SJSA1 (cell line): ENCODE results near the gene ANKFN1. TPM values are rescaled to one million over a fixed set of nuclear protein-coding genes. Genes with fewer than 3 reads are reported as not detected.
A peak's percentile ranks its signal among the peaks of the same experiment; 100 is the strongest.
"Not testable (repeated sequence)": the region's sequence is repeated elsewhere in the genome, so short reads cannot be mapped to it uniquely, and the experiment has no call there.

Experiments
- DNase-seq, 2 experiments: peaks; one replicate each; pipeline ENCODE4 v3.0.0-alpha.2; 2015 to 2020; ENCODE audit warnings: low spot score in 2 of 2, low read depth in 1 of 2
- H3K27ac ChIP-seq: fragments of 250-450 bp; sonication (Bioruptor Pico); 2 replicates; pipeline ENCODE4 v1.5.1; 2020; ENCODE audit warnings: mild to moderate bottlenecking, moderate library complexity
- H3K27me3 ChIP-seq: fragments of 250-450 bp; sonication (Bioruptor Pico); replicated peaks from 2 replicates; pipeline ENCODE4 v1.5.1; 2020; ENCODE audit warnings: mild to moderate bottlenecking, moderate library complexity
- H3K36me3 ChIP-seq: fragments of 250-450 bp; sonication (Bioruptor Pico); 2 replicates; pipeline ENCODE4 v1.5.1; 2020; ENCODE audit warnings: mild to moderate bottlenecking
- H3K4me1 ChIP-seq: fragments of 250-450 bp; sonication (Bioruptor Pico); replicated peaks from 2 replicates; pipeline ENCODE4 v1.6.1; 2021; ENCODE audit warnings: mild to moderate bottlenecking
- H3K4me3 ChIP-seq: fragments of 250-450 bp; sonication (Bioruptor Pico); 2 replicates; pipeline ENCODE4 v1.5.1; 2020; ENCODE audit warnings: mild to moderate bottlenecking
- H3K9me3 ChIP-seq: fragments of 250-450 bp; sonication (Bioruptor Pico); replicated peaks from 2 replicates; pipeline ENCODE4 v1.5.1; 2020; ENCODE audit warnings: mild to moderate bottlenecking
- total RNA-seq: library from RNA; depleted of rRNA; stranded (reverse); fragments of >200 nt; shearing (Covaris generic); gene quantifications from 2 replicates; pipeline ENCODE4 v1.2.3, GENCODE V29; 2014

ANKFN1 gene
- total RNA-seq, 1 experiment from 2014 or later = 0.32 TPM

- Histone ChIP-seq H3K27ac (no peak overlapping the region), H3K27me3 (no peaks in the 10 kb centered on the region)
- DNase-seq = no peak
Measured at GRCh38 chr17:56231252-56231651, 78.0 kb downstream of the ANKFN1 start.

GRCh38 chr17:56231693-56232092 is 78.4 kb downstream of the ANKFN1 start:
- no peak overlapping the region for H3K27ac ChIP-seq
- peaks cover 3% of the 10 kb centered on the region; the same call in 1 of the 2 replicates for H3K9me3 ChIP-seq
- H3K4me1 ChIP-seq = peaks cover 16% of the 10 kb centered on the region
- no peak overlapping the region for H3K4me3 ChIP-seq
- no peak for DNase-seq
- H3K27me3 ChIP-seq = no peaks in the 10 kb centered on the region
- H3K36me3 ChIP-seq = no peaks in the 10 kb centered on the region

More at GRCh38 chr17:56231252-56231651, 78.0 kb downstream of the ANKFN1 start:
- Histone ChIP-seq H3K4me3 (no peak overlapping the region), H3K9me3 (peaks cover 3% of the 10 kb centered on the region; the same call in 1 of the 2 replicates), H3K4me1 (peaks cover 16% of the 10 kb centered on the region), H3K36me3 (no peaks in the 10 kb centered on the region)

DNA sequence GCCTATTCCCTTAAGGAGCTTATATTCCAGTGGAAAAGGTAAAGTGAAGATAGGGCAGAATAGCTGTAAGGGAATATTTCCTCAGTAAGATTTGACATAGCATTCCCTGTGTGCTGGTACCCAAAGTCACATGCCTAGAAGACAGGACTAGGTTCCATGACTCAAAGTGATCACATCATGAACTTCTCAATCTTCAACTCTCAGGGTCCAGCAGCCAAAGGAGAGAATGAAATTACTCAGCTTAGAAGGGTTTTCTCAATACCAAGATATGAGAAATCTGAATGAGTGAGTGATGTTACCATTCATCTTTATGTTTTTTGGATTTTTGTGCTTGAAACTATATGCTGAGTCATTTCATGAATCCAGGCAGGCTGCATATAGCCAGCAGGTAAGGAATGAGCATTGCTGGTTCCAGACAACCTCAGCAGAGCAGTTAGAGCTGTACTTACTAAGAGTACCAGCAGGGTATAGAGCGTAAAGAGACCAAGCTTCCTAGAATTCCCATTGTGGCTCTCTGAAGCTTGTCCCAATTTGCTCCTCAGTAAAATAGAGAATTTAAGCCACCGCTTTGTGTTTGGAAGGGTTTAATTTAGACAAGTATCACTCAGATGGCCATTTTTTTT is 91.1 kb downstream of the ANKFN1 start:
- H3K36me3 ChIP-seq = no peaks in the 10 kb centered on the region
- no peaks in the 10 kb centered on the region for H3K4me1 ChIP-seq
- no peak overlapping the region for H3K4me3 ChIP-seq
- no peaks in the 10 kb centered on the region for H3K9me3 ChIP-seq
- no peak for DNase-seq
- H3K27me3 ChIP-seq = no peaks in the 10 kb centered on the region
- no peak overlapping the region for H3K27ac ChIP-seq

GRCh38 chr17:56247816-56248215 is 94.5 kb downstream of the ANKFN1 start:
- Histone ChIP-seq H3K27ac (no peak overlapping the region), H3K27me3 (no peaks in the 10 kb centered on the region), H3K4me3 (no peak overlapping the region), H3K36me3 (no peaks in the 10 kb centered on the region), H3K9me3 (no peaks in the 10 kb centered on the region), H3K4me1 (no peaks in the 10 kb centered on the region)
- DNase-seq = no peak

GRCh38 chr17:56257075-56257474 is 103.8 kb downstream of the ANKFN1 start:
- DNase-seq = no peak
- Histone ChIP-seq H3K27me3 (no peaks in the 10 kb centered on the region), H3K27ac (no peak overlapping the region), H3K4me3 (no peak overlapping the region), H3K9me3 (no peaks in the 10 kb centered on the region; the same call in 1 of the 2 replicates), H3K4me1 (no peaks in the 10 kb centered on the region), H3K36me3 (no peaks in the 10 kb centered on the region)

DNA sequence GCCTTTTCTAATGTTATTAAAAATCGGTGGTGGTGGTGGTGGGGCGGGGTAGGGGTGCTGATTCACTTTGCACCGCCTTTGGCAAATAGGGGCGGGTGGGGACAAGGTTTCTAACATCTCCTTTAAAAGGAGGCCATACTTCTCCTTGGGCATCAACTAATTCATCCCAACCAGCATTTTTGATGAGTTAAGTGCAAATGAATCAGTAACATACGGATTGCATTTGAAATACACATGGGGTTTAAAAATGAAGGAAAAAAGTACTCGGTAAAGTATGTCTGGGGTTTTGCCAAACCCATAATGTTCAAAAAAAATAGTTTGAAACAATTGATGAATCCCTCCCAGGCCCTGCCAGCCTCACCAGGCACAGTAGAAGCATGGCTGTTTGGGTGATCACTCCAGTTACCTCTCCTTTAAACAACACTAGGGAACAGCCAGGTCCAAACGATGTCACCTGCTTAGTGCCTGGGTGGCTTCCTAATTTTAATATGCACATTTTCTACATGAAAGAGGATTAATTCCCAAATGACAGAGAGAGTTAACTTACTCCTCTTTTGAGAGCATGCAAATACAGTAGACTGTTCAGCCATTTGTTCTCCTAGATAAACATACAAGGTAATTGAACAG is 107.2 kb downstream of the ANKFN1 start:
- Histone ChIP-seq H3K27me3 (no peaks in the 10 kb centered on the region), H3K4me1 (no peaks in the 10 kb centered on the region), H3K27ac (no peak overlapping the region), H3K9me3 (no peaks in the 10 kb centered on the region; the same call in 1 of the 2 replicates), H3K36me3 (no peaks in the 10 kb centered on the region), H3K4me3 (no peak overlapping the region)
- no peak for DNase-seq

DNA sequence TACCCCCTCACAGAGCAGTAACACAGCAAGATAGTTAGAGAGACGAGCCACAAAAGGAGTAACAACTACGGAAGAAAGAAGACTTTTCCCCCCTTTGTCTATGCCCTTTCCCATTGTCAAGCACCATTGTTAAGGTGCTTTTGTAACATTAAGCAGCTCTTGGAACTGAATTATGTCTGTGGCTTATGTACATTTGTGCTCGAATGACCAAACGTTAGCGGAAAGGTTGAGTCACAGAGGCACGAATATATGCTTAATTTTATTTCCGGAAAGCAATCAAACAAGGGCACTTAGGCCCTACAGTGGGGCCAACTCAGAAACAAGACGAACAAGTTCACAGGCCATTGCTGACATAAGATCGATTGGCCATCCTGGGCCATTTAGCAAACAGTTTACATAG is 109.5 kb downstream of the ANKFN1 start:
- Histone ChIP-seq H3K4me3 (no peak overlapping the region), H3K27ac (no peak overlapping the region), H3K36me3 (no peaks in the 10 kb centered on the region), H3K27me3 (no peaks in the 10 kb centered on the region), H3K9me3 (no peaks in the 10 kb centered on the region; the same call in 1 of the 2 replicates), H3K4me1 (no peaks in the 10 kb centered on the region)
- DNase-seq = no peak

- Histone ChIP-seq H3K36me3 (no peaks in the 10 kb centered on the region), H3K9me3 (no peaks in the 10 kb centered on the region), H3K27me3 (no peaks in the 10 kb centered on the region), H3K27ac (no peak overlapping the region), H3K4me3 (no peak overlapping the region), H3K4me1 (no peaks in the 10 kb centered on the region)
- DNase-seq = no peak
Measured at GRCh38 chr17:56269556-56270389, 116.5 kb downstream of the ANKFN1 start.

DNA sequence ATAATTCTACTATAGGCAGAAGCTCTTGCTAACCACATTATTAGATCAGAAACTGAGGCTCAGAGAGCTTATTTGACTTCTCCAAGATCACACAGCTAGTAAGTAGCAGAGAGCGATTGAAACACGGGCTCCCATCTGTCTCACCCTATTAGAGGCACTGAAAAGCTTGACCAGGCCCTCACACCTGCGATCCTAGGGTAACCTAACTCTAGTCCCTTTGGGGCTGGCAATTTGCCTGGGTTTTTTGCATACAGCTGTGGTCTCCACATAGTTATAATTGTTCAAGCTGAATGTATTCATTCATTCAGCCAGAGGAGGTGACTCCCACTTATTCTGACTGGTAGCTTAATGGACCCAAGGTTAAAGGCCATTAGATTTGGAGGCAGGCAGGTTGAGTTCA is 121.2 kb downstream of the ANKFN1 start:
- Histone ChIP-seq H3K4me3 (no peak overlapping the region), H3K4me1 (no peaks in the 10 kb centered on the region), H3K9me3 (no peaks in the 10 kb centered on the region), H3K27ac (no peak overlapping the region), H3K36me3 (no peaks in the 10 kb centered on the region), H3K27me3 (no peaks in the 10 kb centered on the region)
- no peak for DNase-seq

- no peaks in the 10 kb centered on the region for H3K36me3 ChIP-seq
- H3K4me3 ChIP-seq = no peak overlapping the region
- H3K9me3 ChIP-seq = no peaks in the 10 kb centered on the region
- H3K4me1 ChIP-seq = peaks cover 5% of the 10 kb centered on the region
- H3K27me3 ChIP-seq = no peaks in the 10 kb centered on the region
- H3K27ac ChIP-seq = no peak overlapping the region
- DNase-seq = no peak
Measured at GRCh38 chr17:56284482-56284881, 131.2 kb downstream of the ANKFN1 start.

- H3K4me3 ChIP-seq, H3K36me3 ChIP-seq, H3K27me3 ChIP-seq, H3K27ac ChIP-seq, H3K9me3 ChIP-seq, DNase-seq: not testable (repeated sequence)
- peaks cover 45% of the 10 kb centered on the region for H3K4me1 ChIP-seq
Measured at GRCh38 chr17:56288786-56289185, 135.5 kb downstream of the ANKFN1 start.

DNA sequence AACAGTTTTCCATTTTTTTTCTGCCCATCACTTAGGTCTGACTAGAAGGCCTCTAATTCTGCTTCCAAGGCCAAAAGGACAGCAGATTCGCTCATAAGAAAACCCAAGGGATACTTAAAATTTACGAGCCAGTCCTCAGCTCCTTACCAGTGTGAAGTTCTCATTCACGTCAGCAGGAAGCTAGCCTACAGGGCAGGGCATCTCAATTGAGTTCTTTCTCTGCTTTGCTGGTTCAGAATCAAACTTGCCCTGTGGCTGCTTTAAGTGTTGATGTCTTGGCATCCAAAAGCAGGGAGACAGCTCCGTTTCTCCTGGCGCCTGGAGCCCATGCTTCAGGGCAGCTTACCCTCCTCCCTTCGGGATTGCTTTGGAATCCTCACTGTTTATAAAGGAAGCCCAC is 136.0 kb downstream of the ANKFN1 start:
- no peak for DNase-seq
- H3K4me3 ChIP-seq = no peak overlapping the region
- H3K27me3 ChIP-seq = no peaks in the 10 kb centered on the region
- no peaks in the 10 kb centered on the region for H3K36me3 ChIP-seq
- H3K27ac ChIP-seq = no peak overlapping the region
- no peaks in the 10 kb centered on the region for H3K9me3 ChIP-seq
- peaks cover 45% of the 10 kb centered on the region for H3K4me1 ChIP-seq

DNA sequence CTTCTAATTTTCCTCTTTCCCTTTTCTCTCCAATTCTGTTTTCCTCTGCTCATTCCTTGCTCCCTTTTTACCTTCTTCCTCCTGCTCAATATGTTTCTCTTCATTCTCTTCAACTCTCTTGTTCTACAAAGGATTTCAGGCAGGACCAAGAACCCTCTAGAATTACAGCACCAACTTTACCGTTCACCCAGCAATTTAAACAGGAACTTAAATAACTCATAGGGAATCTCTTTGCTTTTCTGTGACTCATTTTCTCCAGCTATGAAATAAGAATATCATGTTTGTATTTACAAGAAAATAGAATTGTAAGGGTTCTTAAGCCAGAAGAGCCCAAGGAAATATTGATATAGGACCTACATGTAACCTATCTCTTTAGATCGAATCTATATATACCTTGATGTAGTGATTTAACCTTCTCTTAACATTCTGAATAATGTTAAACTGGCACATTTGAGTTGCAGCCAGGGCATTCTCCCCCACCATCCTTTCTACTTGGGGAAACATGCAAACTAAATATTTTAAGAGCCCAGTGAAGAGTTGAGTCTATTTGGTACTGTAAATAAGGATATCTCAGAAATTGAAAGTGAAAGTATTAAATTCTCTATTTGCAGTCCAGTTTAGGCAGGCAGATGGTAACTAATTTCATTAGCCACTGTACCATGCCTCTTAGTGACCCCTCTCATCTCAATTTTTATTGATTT is 137.0 kb downstream of the ANKFN1 start:
- H3K4me1 ChIP-seq = peaks cover 45% of the 10 kb centered on the region
- H3K9me3 ChIP-seq = no peaks in the 10 kb centered on the region
- H3K4me3 ChIP-seq = no peak overlapping the region
- peak in 1 of 2 experiments; percentile 50 for DNase-seq
- peak overlapping the region; percentile 40 for H3K27ac ChIP-seq
- H3K36me3 ChIP-seq = no peaks in the 10 kb centered on the region
- no peaks in the 10 kb centered on the region for H3K27me3 ChIP-seq

DNA sequence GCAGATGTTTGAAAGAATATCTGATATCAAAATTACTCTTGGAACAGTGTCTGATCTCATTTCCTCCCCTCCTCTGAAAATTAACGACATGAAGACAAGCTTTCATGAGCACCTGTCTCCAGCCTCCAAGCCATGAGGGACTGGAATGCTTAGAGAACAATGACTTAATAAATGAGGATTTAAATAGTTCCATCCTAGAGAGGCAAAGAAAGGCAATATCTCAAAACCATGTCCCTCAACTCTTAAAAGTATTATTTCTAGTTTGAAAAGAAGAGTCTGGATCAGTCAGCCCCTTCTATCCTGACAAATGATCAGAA is 137.5 kb downstream of the ANKFN1 start:
- Histone ChIP-seq H3K36me3 (no peaks in the 10 kb centered on the region), H3K4me3 (no peak overlapping the region), H3K27ac (peak overlapping the region; percentile 40), H3K4me1 (peaks cover 45% of the 10 kb centered on the region), H3K9me3 (no peaks in the 10 kb centered on the region), H3K27me3 (no peaks in the 10 kb centered on the region)
- DNase-seq = no peak
